Astrocyte of the cerebellum (primary cell): ENCODE results near the gene ZNF423.

Experiments used
- DNase-seq: peaks from one replicate; pipeline ENCODE4 v3.0.0-alpha.2; 2011; ENCODE audit warnings: low read depth
- H3K4me3 ChIP-seq: 2 replicates; pipeline ENCODE4 v1.5.1; 2011; ENCODE audit warnings: mild to moderate bottlenecking, low read depth, low read length, moderate library complexity
- in situ Hi-C: cut with HindIII; loops from 2 replicates; pipeline ENCODE4 v1.10.0; 2017; ENCODE audit warnings: low sequenced_read_pairs
- TF ChIP-seq, protein P1 (sequence below): IDR thresholded peaks from 2 replicates; pipeline ENCODE4 v1.5.1; 2012; ENCODE audit warnings: low read length, low read depth, moderate library complexity, mild to moderate bottlenecking; ENCODE audit errors: missing control alignments

The ZNF423 gene

DNA sequence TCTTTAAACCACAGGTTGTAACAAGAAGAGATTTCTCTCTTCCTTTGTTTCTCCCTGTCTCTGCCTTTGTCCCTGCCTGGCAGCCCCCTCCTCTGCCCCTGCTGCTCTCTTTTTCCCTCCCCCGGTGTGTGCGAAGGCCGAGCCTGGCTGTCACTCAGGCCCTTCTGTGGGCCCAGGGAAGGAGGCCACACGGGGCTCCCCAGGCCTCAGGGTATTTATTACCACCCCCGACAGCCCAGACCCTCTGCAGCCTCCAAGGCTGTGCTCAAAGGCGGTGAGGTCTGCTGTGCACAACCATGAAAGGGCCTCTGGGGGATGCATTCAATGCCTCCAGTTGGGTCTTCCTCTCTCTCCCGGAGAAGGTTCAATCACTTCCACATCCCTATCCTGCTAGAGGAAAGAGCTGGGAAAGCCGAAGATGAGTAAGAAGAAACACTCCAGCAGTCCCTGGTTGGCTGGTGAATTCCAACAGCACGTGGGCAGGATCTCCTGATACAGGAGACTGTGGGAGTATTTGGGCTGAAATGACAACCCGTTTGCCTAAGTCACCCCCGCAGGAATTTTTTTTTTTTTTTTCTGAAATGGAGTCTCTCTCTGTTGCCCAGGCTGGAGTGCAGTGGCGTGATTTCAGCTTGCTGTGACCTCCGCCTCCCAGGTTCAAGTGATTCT lies 34.2 kb downstream of the ZNF423 start:
- in situ Hi-C loops, result loop anchor here (10.0 kb wide), 1 partner anchor 167 kb away; no protein-coding TSS in a partner anchor

DNA sequence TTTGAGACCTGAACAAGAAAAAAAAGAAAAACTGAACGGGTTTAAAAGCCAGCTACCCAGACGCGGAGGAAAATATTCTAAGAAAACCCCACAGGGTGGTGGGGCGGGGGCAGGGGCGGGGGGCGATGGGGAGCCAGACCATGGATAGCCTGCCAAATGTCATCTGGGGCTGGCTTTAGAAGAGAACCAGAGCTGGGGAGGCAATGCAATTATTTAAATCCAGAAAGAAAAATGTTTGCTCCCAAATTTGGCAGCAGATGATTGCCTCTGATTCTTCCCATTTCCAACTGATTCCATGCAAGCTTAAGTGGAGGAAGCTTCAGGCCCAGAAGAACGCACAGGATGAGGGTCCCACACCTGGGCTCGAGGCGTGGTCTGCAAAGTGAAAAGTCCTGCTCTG lies 34.8 kb downstream of the ZNF423 start:
- TF ChIP-seq, protein P1, sequence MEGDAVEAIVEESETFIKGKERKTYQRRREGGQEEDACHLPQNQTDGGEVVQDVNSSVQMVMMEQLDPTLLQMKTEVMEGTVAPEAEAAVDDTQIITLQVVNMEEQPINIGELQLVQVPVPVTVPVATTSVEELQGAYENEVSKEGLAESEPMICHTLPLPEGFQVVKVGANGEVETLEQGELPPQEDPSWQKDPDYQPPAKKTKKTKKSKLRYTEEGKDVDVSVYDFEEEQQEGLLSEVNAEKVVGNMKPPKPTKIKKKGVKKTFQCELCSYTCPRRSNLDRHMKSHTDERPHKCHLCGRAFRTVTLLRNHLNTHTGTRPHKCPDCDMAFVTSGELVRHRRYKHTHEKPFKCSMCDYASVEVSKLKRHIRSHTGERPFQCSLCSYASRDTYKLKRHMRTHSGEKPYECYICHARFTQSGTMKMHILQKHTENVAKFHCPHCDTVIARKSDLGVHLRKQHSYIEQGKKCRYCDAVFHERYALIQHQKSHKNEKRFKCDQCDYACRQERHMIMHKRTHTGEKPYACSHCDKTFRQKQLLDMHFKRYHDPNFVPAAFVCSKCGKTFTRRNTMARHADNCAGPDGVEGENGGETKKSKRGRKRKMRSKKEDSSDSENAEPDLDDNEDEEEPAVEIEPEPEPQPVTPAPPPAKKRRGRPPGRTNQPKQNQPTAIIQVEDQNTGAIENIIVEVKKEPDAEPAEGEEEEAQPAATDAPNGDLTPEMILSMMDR, result no peak
- in situ Hi-C loops, result loop anchor here (10.0 kb wide), 1 partner anchor 166 kb away; no protein-coding TSS in a partner anchor
- DNase-seq, result no peak
- H3K4me3 ChIP-seq, result no peak overlapping the region

More for the DNA sequence above, 34.2 kb downstream of the ZNF423 start:
- TF ChIP-seq, protein P1, result no peak
- no peak overlapping the region for H3K4me3 ChIP-seq
- DNase-seq, result no peak

DNA sequence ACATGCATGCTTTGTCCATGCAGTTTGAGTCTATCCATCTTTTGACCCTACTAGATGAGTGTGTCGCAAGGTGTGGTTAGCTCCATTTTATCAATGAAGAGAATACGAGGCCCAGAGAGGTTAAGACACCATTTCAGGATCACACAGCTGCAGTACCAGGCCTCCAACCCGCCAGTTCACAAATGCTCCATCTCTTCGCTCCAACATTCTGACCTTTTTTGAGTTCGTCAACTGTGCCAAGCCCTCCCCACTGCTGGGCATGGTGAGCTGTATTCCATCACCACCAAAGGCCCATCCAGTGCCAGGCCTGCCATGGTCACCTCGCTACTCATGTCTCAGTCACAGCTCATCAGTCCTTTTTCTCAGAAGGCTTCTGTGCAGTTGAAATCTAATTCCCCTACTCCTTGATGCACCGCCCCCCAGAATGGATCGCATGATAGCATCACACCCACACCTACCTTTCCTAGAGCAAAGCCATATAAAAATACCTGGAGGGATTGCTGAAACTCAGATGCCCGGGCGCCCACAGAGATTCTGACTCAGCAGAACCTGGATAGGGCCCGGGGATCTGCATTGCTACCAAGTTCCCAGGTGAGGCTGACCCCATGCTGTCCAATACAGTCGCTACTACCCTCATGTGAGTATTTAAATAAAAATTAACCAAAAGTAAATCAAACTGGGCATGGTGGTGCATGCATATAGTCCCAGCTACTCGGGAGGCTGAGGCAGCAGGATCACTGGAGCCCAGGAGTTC lies 38.0 kb downstream of the ZNF423 start:
- TF ChIP-seq, protein P1, result no peak
- in situ Hi-C loops, result no loop called here

DNA sequence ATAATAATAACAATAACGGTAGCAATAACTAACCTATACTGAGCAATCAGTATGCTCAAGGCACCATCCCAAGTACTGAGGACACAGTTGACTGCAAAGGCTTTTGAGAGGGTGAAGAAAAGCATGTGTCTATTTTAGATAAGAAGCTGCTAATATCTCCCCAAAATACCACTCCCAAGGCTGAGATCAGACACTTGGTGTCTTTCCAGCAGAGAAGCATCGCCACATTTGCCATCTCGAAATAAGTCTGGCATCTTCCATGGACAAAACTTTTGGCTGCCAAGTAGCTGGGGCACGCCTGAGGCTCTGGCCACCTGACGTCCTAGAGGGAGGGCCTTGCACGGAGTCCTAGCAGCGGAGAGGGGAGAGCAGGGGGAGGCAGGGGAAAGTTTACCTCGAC lies 39.0 kb downstream of the ZNF423 start:
- H3K4me3 ChIP-seq, result no peak overlapping the region
- DNase-seq, result no peak
- TF ChIP-seq, protein P1, result no peak
- in situ Hi-C loops, result no loop called here

More for the DNA sequence above, 38.0 kb downstream of the ZNF423 start:
- H3K4me3 ChIP-seq, result no peak overlapping the region
- DNase-seq, result no peak

DNA sequence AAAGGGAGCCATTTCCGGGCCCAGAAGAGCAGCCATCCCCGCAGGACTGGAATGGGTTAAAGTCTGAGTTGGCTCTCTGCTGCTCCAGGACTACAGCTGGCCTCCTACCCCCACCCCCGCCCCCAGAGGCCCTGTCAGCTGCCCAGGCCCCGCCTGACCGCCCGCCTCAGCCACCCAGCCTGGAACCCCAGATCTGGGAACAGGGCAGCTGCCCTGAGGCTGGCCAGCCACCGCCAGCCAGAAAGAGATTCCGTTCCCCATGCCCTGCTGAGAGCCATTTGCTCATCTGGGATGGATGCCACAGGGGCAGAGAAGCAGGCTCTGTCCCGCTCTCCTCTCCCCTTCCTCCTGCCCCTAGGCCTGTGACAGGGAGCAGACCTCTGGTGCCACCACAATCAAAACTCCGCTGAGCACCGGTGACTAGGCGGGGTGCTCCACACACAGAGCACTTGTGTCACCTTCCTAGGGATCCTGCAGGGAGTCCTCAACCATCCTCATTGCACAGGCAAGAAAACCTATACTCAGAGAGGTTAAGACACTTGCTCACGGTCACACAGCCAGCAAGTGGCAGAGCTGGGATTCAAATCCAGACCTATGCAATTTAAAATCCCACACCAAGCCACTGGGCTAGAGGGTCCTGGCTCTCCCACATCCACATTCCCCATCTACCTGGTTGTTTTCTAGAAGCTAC lies 44.1 kb downstream of the ZNF423 start:
- in situ Hi-C loops, result no loop called here
- H3K4me3 ChIP-seq, result no peak overlapping the region
- no peak for DNase-seq
- TF ChIP-seq, protein P1, result no peak

DNA sequence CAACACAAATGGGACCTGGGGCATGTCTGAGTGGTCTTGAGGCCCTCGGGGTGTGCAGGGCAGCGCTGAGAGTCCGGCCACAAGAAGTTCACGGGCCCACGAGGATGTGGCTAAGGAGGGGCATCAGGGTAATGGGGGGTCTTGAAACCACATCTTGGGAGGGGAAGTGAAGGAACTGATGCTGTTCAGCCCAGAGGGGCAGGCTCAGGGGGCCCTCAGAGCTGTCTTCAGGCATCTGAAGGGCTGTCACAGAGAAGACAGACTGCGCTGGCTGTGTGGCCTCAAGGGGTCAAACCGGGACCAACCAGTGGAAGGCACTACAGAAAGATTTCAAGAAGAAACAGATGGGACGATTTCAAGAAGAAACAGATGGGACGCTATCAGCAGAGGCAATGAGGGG lies 45.1 kb downstream of the ZNF423 start:
- in situ Hi-C loops, result no loop called here
- DNase-seq, result no peak
- TF ChIP-seq, protein P1, result no peak
- H3K4me3 ChIP-seq, result no peak overlapping the region
